Stimulated activated CD8-positive, alpha-beta memory T cell treated with anti-CD3 and anti-CD28 coated beads, Interleukin-15, amount 100 ng/mL, for 48 hours (primary cell): ENCODE data around the gene PCDHA9.
"Not testable (repeated sequence)": the region's sequence is repeated elsewhere in the genome, so short reads cannot be mapped to it uniquely, and the experiment has no call there.

Source experiments
- DNase-seq, 2 donors: peaks; one replicate each; pipeline ENCODE4 v3.0.0-alpha.2; 2020; ENCODE audit warnings: low read depth in 2 of 2

PCDHA9 gene

DNA sequence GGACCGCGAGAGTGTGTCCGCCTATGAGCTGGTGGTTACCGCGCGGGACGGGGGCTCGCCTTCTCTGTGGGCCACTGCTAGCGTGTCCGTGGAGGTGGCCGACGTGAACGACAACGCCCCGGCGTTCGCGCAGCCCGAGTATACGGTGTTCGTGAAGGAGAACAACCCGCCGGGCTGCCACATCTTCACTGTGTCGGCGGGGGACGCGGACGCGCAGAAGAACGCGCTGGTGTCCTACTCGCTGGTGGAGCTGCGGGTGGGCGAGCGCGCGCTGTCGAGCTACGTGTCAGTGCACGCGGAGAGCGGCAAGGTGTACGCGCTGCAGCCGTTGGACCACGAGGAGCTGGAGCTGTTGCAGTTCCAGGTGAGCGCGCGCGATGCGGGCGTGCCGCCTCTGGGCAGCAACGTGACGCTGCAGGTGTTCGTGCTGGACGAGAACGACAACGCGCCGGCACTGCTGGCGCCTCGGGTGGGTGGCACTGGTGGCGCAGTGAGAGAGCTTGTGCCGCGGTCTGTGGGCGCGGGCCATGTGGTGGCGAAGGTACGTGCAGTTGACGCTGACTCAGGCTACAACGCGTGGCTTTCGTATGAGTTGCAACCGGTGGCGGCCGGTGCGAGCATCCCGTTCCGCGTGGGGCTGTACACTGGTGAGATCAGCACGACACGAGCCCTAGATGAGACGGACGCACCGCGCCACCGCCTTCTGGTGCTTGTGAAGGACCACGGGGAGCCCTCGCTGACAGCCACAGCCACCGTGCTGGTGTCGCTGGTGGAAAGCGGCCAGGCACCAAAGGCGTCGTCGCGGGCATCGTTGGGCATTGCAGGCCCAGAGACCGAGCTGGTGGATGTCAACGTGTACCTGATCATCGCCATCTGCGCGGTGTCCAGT lies 12.3 kb upstream of the PCDHA9 start:
- no peak for DNase-seq

DNA sequence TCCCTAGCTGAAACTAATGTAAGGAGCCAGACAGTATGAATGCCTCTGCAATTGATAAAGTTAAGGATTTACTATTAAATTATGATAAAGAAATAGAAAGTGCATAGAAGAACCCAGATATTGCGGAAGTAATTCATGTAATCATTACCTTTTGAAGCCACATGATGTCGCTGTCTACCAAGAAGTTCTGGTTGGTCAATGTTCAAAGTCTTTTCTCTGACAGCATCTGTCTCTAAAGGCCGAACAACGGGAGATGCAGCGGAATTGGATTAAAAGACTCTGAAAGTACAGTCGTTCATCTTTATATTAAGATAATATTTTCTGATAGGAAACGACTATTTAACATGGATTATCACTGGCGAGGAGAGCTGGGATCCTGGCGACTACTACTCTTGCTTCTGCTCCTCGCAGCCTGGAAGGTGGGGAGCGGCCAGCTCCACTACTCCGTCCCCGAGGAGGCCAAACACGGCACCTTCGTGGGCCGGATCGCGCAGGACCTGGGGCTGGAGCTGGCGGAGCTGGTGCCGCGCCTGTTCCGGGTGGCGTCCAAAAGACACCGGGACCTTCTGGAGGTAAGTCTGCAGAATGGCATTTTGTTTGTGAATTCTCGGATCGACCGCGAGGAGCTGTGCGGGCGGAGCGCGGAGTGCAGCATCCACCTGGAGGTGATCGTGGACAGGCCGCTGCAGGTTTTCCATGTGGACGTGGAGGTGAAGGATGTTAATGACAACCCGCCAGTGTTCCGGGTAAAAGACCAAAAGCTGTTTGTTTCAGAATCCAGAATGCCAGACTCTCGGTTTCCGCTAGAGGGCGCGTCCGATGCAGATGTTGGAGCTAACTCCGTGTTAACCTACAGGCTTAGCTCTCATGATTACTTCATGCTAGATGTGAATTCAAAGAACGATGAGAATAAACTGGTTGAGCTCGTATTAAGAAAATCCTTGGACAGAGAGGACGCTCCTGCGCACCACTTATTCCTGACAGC lies 6.9 kb upstream of the PCDHA9 start, which contains the start of gene PCDHA8:
Gene PCDHA8, plus strand, starts transcription at position 210 of the 985 bp plus-strand sequence. Its CDS starts 135 bp downstream, at position 345.
- no peak for DNase-seq

DNA sequence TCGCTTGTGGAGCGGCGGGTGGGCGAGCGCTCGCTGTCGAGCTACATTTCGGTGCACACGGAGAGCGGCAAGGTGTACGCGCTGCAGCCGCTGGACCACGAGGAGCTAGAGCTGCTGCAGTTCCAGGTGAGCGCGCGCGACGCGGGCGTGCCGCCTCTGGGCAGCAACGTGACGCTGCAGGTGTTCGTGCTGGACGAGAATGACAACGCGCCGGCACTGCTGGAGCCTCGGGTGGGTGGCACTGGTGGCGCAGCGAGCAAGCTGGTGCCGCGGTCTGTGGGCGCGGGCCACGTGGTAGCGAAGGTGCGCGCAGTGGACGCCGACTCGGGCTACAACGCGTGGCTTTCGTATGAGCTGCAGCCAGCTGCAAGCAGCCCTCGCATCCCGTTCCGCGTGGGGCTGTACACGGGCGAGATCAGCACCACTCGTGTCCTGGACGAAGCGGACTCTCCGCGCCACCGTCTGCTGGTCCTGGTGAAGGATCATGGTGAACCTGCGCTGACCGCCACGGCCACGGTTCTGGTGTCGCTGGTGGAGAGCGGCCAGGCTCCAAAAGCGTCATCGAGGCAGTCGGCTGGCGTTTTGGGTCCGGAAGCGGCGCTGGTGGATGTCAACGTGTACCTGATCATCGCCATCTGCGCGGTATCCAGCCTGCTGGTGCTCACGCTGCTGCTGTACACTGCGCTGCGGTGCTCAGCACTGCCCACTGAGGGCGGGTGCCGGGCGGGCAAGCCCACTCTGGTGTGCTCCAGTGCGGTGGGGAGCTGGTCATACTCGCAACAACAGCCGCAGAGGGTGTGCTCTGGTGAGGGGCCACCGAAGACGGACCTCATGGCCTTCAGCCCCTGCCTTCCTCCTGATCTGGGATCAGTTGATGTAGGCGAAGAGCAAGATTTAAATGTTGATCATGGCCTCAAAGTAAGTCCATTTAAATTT lies 5.1 kb upstream of the PCDHA9 start:
- DNase-seq = no peak

DNA sequence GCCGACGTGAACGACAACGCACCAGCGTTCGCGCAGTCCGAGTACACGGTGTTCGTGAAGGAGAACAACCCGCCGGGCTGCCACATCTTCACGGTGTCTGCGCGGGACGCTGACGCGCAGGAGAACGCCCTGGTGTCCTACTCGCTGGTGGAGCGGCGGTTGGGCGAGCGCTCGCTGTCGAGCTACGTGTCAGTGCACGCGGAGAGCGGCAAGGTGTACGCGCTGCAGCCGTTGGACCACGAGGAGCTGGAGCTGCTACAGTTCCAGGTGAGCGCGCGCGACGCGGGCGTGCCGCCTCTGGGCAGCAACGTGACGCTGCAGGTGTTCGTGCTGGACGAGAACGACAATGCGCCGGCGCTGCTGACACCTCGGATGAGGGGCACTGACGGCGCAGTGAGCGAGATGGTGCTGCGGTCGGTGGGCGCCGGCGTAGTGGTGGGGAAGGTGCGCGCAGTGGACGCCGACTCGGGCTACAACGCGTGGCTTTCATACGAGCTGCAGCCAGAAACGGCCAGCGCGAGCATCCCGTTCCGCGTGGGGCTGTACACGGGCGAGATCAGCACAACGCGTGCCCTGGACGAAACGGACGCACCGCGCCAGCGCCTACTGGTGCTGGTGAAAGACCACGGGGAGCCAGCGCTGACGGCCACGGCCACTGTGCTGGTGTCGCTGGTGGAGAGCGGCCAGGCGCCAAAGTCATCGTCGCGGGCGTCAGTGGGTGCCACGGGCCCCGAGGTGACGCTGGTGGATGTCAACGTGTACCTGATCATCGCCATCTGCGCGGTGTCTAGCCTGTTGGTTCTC lies 1.9 kb downstream of the PCDHA9 start:
- not testable (repeated sequence) for DNase-seq

DNA sequence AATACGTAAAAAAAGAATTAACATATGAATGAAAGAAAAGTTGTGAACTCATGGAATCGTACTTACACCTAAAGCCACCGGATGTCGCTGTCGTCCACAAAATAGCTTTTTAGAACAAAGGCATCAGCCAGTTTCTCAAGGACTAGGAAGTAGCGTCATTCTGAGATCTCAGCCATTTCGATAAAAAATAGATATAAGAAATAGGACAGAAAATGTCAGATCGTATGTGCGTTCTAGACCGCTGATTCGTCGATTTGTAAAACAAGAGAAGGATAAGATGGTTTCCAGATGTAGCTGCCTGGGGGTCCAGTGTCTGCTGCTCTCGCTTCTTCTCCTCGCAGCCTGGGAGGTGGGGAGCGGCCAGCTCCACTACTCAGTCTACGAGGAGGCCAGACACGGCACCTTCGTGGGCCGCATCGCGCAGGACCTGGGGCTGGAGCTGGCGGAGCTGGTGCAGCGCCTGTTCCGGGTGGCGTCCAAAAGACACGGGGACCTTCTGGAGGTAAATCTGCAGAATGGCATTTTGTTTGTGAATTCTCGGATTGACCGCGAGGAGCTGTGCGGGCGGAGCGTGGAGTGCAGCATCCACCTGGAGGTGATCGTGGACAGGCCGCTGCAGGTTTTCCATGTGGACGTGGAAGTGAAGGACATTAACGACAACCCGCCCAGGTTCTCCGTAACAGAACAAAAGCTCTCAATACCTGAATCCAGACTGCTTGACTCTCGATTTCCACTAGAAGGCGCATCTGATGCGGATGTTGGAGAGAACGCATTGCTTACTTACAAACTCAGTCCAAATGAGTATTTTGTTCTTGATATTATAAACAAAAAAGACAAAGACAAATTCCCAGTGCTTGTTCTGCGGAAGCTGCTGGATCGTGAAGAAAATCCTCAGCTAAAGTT lies 7.8 kb downstream of the PCDHA9 start, which contains the start of gene PCDHA10:
Gene PCDHA10, plus strand, starts transcription at position 126 of the 903 bp plus-strand sequence. Its CDS starts 152 bp downstream, at position 278.
- DNase-seq = no peak

DNA sequence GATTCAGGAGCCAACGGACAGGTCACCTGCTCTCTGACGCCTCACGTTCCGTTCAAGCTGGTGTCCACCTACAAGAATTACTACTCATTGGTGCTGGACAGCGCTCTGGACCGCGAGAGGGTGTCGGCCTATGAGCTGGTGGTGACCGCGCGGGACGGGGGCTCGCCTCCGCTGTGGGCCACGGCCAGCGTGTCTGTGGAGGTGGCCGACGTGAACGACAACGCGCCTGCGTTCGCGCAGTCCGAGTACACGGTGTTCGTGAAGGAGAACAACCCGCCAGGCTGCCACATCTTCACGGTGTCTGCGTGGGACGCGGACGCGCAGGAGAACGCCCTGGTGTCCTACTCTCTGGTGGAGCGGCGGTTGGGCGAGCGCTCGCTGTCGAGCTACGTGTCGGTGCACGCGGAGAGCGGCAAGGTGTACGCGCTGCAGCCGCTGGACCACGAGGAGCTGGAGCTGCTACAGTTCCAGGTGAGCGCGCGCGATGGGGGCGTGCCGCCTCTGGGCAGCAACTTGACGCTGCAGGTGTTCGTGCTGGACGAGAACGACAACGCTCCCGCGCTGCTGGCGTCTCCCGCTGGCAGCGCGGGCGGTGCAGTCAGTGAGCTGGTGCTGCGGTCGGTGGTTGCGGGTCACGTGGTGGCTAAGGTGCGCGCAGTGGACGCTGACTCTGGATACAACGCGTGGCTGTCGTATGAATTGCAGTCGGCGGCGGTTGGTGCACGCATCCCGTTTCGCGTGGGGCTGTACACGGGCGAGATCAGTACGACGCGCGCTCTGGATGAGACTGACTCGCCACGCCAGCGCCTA lies 9.2 kb downstream of the PCDHA9 start:
- DNase-seq = no peak

DNA sequence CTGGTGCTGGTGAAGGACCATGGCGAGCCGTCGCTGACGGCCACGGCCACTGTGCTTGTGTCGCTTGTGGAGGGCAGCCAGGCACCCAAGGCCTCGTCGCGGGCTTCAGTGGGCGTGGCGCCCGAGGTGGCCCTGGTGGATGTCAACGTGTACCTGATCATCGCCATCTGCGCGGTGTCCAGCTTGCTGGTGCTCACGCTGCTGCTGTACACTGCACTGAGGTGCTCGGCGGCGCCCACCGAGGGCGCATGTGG lies 9.7 kb downstream of the PCDHA9 start:
- DNase-seq = no peak

DNA sequence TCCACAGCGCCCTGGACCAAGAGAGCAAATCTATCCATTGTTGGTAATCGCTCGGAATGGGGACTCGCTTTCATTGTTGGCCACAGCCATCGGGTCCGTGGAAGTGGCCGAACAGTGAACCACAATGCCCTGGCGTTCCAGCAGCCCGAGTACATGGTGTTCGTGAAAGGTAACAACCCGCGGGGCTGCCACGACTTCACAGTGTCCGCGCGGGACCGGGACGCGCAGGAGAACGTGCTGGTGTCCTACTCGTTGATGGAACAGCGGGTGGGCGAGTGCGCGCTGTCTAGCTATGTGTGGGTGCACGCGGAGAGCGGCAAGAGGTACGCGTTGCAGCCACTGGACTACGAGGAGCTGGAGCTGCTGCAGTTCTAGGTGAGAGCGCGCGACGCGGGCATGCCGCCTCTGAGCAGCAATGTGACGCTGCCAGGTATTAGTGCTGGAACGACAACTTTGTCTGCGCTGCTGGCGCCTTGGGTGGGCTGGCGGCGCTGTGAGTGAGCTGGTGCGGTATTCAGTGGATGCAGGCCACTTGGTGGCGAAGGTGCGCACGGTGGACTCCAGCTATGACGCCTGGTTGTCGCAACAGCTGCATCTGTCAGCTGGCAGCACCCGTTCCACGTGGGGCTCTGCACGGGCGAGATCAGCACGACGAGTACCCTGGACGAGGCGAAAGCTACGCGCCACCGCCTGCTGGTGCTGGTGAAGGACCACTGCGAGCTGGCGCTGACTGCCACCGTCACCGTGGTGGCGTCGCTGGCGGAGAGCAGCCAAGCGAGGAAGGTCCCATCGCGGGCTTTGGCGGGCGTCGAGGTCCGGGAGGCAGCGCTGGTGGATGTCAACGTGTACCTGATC lies 14.5 kb downstream of the PCDHA9 start:
- DNase-seq = no peak

DNA sequence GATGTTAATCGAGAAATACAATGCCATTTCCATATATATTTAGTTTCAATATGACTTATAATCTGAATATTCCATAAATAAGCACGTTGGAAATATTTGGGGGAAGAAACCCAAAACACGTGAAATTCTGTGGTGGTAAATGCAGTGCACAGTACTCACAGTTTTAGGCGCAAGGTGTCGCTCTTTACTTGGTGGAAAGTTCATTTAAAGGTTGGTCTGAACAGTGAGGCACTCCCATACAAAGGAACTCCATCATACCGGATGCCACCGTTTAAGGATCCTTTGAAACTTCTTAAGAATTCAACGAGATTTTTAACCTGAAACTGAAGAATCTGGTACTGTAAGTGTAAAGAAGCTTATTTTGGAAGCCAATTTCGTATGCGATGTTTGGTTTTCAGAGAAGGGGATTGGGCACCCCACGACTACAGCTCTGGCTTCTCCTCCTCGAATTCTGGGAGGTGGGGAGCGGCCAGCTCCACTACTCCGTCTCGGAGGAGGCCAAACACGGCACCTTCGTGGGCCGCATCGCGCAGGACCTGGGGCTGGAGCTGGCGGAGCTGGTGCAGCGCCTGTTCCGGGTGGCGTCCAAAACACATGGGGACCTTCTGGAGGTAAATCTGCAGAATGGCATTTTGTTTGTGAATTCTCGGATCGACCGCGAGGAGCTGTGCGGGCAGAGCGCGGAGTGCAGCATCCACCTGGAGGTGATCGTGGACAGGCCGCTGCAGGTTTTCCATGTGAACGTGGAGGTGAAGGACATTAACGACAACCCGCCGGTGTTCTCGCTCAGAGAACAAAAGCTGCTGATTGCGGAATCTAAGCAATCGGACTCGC lies 20.8 kb downstream of the PCDHA9 start, which contains the start of gene PCDHA11:
Gene PCDHA11, plus strand, starts transcription at position 237 of the 834 bp plus-strand sequence. Its CDS starts 147 bp downstream, at position 384.
- DNase-seq = no peak

DNA sequence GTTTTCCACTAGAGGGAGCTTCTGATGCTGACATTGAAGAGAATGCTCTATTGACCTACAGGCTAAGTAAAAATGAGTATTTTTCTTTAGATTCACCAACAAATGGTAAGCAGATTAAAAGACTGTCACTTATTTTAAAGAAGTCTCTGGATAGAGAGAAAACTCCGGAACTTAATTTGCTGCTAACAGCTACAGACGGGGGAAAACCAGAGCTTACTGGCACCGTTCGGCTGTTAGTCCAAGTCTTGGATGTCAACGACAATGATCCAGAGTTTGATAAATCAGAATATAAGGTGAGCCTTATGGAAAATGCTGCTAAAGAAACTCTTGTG lies 21.3 kb downstream of the PCDHA9 start:
- no peak for DNase-seq

DNA sequence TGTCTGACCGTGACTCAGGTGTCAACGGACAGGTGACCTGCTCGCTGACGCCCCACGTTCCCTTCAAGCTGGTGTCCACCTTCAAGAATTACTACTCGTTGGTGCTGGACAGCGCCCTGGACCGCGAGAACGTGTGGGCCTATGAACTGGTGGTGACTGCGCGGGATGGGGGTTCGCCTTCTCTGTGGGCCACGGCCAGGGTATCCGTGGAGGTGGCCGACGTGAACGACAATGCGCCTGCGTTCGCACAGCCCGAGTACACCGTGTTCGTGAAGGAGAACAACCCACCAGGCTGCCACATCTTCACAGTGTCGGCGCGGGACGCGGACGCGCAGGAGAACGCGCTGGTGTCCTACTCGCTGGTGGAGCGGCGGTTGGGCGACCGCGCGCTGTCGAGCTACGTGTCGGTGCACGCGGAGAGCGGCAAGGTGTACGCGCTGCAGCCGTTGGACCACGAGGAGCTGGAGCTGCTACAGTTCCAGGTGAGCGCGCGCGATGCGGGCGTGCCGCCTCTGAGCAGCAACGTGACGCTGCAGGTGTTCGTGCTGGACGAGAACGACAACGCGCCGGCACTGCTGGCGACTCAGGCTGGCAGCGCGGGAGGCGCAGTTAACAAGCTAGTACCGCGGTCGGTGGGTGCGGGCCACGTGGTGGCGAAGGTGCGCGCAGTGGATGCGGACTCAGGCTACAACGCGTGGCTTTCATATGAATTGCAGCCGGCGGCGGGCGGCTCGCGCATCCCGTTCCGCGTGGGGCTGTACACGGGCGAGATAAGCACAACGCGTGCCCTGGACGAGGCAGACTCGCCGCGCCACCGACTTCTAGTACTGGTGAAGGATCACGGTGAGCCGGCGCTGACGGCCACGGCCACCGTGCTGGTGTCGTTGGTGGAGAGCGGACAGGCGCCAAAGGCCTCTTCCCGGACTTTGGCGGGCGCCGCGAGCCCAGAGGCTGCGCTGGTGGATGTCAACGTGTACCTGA lies 22.3 kb downstream of the PCDHA9 start:
- DNase-seq = no peak

DNA sequence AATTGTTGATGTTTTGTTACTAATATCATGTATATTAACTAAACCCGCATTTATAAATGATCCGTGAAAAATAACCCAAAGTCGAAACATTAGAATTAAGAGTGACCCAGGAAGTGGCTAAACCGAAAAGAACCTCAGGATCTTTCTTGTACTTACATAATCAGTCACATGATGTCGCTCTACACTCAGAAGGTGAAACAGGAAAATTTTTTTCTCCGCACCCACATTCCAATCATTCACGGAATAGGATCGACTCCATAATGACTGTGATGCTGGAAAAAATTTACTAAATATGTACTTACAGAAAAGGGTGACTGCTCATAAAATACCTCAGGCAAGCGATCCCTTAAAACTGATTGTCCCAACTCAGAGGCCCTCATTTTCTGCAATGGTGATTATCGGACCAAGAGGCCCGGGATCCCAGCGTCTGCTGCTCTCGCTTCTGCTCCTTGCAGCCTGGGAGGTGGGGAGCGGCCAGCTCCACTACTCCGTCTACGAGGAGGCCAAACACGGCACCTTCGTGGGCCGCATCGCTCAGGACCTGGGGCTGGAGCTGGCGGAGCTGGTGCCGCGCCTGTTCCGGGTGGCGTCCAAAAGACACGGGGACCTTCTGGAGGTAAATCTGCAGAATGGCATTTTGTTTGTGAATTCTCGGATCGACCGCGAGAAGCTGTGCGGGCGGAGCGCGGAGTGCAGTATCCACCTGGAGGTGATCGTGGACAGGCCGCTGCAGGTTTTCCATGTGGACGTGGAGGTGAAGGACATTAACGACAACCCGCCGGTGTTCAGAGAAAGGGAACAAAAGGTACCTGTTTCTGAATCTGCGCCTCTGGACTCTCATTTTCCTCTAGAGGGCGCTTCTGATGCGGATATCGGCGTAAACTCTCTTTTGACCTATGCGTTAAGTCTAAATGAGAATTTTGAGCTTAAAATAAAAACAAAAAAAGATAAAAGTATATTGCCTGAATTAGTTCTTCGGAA lies 27.2 kb downstream of the PCDHA9 start, which contains the start of gene PCDHA12:
Gene PCDHA12, plus strand, starts transcription at position 224 of the 981 bp plus-strand sequence. Its CDS starts 165 bp downstream, at position 389.
- DNase-seq = no peak

DNA sequence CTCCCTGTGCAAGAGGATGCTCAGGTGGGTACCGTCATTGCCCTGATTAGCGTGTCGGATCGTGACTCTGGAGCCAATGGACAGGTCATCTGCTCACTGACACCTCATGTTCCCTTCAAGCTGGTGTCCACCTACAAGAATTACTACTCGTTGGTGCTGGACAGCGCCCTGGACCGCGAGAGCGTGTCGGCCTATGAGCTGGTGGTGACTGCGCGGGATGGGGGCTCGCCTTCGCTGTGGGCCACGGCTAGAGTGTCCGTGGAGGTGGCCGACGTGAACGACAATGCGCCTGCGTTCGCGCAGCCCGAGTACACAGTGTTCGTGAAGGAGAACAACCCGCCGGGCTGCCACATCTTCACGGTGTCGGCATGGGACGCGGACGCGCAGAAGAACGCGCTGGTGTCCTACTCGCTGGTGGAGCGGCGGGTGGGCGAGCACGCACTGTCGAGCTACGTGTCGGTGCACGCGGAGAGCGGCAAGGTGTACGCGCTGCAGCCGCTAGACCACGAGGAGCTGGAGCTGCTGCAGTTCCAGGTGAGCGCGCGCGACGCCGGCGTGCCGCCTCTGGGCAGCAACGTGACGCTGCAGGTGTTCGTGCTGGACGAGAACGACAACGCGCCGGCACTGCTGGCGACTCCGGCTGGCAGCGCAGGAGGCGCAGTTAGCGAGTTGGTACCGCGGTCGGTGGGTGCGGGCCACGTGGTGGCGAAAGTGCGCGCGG lies 28.5 kb downstream of the PCDHA9 start:
- not testable (repeated sequence) for DNase-seq

DNA sequence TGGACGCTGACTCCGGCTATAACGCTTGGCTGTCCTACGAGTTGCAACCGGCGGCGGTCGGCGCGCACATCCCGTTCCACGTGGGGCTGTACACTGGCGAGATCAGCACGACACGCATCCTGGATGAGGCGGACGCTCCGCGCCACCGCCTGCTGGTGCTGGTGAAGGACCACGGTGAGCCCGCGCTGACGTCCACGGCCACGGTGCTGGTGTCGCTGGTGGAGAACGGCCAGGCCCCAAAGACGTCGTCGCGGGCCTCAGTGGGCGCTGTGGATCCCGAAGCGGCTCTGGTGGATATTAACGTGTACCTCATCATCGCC lies 29.0 kb downstream of the PCDHA9 start:
- DNase-seq = no peak
